Activated effector memory CD4-positive, alpha-beta T cell treated with Interleukin-2 at 50 U/mL for 16 hours (primary cell): ENCODE results near the gene PRRX1.

Experiments used
- DNase-seq: peaks from one replicate; pipeline ENCODE4 v3.0.0-alpha.2; 2020

Gene PRRX1

DNA sequence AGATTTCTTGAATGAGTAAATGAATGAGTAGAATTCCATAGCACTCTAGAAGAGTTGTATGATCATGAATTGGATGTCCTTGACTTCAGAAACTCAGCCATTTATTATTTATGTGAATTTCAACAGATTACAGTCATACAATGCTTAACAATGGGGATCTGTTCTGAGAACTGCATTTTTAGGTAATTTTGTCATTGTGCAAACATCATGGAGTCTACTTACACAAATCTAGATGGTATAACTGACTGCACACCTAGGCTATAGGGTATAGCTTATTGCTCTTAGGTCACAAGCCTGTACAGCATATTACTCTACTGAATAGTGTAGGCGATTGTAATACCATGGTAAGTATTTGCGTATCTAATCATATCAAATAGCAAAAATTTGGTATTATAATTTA lies 59.6 kb downstream of the PRRX1 start:
- no peak for DNase-seq

DNA sequence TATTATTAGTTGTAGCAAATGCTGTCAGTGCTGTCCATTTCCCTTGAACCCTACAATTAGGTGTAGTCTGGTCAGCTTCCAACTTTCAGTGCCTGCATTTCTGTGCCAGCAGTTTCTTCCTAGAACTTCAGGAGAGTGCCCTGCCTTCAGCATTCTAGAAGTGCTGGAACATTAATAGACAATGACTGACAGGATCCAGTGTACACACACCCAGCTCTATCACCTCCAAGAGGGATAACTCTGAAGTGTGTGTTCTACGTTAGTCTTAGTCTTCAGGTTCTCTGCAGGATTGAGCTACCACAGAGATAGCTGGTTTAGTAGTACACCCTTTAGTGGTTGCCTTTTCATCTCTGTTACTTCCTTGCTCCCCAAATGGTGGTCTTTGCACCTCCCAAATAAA lies 61.4 kb downstream of the PRRX1 start:
- DNase-seq: no peak

DNA sequence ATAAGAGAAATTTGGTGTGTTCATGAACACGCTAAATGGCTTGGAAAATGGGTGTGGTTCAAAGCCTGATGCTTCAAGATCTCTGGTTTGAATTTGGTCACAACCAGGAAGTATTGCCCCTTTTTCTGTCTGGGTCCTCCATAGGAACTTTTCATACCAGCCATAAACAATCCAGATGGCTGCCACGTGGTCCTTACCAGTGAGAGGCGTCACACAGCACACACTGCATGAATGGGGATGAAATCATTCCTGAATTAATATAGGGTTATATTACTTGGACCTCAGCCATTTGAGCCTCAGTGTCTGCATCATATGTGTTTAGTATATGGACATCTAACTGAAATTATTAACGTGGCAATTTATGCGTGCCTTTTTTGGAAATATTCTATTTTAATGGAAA lies 64.0 kb downstream of the PRRX1 start:
- DNase-seq: no peak

DNA sequence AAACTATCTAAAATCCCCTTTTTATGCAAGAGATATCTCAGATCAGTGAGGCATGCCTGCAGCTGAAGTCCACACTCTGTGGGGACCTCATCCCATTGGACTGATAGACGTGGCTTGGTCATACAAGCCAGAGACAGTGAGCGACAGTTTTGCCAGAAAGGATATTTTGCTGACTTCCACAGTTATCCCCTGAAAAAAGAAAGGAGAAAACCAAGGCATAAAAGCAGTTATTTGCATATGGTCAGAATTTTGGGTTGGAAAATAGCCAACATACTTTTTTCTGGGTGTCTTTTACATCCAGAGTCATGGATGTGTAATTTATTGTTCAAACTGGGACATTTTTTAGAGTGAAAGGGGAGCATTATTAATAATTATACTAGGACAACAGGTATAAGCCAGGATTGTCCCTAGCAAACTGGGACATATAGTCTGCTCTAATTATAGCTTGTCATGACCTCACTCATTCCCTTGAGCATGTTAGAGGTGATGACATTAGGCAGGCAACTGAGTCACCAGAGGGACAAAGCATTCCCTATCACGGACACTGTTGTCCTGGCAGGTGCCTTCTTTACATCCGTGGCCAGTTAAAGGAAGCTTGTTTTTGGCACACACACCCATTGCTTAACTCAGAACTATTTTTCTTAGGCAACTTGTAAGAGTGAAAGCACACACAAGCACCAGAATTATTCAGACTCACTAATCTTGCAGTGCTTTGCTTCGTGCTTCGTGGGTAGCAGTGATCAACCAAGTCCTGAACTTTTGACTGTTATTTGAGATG lies 65.5 kb downstream of the PRRX1 start:
- no peak for DNase-seq

DNA sequence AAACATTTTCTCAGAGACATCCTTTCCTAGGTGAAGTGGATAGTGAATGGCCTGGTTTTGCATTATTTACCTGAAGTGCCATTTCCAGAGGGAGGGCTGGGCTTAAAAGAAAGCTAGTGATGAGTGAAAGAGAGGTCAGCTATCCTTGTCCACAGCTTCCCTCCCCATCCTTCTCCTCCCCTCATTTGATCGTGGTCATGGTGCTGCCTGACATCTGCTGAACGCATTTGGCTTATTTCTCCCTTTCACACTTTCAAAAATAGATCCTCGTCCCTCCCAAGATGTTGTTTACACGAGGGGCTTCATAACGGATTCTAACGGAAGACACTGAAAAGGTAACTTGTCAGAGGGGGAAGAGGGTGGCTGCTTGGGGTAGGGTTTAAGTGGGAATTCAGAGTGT lies 66.1 kb downstream of the PRRX1 start:
- DNase-seq: no peak

DNA sequence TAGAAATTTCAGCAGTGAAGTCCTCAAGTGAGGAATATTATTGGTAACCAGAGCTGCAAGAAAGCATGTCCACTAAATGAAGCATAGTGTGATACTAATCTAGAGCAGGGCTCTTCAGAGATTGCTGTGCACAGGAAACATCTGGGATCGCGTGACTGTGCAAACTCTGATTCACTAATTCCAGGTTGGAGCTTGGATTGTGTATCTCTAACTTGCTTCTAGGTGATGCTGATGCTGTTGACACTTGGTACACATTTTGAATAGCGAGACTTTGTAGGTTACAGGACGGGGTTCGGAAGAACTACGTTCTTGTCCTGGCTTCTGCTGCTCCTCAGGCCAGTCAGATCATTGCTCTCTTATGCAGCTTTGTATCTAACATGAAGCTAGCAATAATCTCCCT lies 66.5 kb downstream of the PRRX1 start:
- DNase-seq: no peak

DNA sequence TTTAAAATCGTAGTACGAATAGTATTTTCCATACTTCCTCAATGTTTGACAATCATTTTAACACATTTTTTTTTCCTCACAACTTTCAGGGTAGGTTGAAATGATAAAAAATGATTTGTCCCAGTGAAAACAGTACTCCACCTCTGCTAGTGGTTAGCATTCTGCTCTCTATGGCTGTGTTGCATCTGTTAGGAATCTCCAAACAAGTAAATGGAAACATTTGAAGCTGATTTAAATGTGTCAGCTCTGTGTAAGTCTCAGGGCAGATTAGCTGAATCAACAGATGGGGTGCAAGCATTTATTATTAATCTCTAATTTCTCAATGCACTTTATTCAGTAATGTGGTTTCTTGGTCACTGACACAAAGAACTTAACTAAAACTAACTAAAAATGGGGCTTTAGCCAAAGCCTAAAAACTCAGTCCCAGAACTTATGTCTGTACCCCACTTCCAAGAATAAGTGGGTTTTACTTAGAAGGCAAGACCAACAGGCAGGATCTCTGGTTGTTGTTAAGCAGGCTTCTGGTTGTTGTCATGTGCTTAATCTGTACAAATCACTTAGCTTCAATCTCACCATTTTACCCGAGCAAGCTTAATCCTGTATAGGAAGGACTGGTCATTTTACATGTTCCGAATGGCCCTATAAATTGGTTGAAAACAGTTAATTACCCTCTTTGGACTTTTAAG lies 67.8 kb downstream of the PRRX1 start:
- no peak for DNase-seq

DNA sequence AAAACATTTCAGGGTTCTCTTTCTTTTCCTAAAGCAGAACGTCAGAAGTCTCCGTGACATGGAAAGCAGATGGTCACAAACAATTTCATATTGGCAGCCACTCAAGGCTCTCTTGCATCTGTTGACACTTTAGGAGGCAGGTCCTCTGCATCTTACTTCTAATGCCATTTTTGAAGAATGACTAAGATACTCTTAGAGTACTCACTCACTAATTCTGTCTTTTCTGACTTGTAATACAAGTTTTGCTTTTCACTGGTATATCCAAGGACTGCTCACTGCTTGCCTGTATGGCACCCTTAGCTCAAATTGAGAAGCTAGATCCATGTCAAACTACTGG lies 68.3 kb downstream of the PRRX1 start:
- DNase-seq: no peak

DNA sequence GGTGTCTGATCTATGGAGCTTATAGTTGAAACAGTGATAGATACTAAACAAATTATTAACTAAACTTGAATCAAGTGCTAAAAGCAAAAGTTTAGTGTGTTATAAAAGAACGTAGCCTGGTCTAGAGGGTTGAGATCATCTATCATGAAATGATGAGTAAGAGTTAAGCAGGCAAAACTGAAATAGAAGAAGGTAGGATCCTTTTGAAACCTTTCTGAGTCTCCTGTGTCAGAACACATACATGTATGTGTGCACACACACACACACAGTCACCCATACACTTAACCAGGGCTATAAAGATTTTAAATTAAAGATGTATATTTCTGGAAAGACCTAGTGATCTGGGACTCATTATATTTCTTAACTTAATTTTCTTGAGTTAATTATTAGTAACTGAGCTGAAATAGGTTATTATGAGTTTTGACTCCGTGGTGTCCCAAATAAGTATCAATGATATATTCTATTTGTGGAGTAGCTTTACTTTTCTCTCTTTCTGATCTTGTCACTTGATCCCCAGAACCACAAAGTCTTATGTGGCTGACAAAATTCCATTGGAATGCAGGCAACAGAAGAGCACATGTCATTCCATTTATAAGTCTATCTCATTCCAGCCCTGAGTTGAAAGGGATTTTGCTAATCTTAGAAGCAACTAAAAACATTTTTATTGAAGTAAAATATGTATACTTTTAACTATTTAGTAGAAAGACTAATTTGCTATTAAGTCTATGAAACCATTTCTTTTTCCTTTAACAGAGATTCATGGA lies 70.7 kb downstream of the PRRX1 start:
- DNase-seq: no peak

DNA sequence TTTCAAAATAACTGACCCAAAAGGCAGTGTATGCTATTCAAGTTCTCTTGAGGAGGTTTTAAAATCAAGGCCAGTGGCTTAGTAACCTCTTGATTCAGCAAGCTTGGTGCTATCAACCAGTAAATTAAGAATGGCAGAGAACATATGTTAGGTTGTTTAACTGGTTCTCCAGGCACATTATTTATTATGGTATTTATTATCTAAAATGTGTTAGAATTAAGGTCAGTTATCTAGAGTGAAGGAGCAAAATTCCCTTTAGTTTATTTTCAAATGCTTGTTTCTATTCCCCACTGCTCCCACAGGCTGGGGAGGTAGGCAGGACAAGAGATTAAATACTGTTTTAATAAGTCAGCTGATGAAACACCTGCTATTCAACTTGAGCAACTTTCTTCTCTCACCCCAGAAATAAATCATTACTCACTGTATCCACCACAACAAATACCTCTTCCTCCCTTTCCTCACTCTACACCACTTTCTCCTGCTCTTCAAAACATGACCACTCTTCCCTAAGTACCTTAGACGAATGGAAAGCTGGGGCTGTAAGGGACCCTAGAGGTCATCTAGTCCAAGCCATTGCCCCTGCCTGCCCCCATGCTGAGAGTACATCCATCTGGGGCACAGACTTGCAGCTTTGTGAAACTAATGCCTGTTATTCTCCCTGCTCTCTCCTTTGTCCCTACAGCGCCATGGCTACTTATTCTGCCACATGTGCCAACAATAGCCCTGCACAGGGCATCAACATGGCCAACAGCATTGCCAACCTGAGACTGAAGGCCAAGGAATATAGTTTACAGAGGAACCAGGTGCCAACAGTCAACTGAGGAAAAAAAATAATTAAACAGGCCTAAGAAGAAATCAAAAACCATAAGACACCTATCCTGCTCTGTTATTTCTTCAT lies 71.7 kb downstream of the PRRX1 start:
- no peak for DNase-seq

DNA sequence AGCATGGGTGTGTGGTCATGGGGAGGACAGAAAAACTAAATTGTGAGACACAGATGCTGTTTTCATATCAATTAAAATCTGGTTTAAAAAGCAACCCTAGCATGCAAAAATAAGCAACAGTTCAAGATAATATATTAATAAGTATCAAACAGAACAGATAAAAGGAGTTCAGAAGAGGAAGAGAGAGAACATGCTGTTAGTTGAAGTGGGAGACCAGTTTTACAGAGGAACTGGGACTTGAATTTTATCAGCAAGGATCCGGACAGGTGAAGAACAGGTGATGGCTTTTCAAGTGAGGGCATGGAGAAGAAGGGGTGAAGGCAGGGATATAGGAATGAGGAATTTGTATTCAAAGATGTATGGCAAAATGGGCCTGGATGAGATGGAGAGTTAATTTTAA lies 75.9 kb downstream of the PRRX1 start:
- no peak for DNase-seq

DNA sequence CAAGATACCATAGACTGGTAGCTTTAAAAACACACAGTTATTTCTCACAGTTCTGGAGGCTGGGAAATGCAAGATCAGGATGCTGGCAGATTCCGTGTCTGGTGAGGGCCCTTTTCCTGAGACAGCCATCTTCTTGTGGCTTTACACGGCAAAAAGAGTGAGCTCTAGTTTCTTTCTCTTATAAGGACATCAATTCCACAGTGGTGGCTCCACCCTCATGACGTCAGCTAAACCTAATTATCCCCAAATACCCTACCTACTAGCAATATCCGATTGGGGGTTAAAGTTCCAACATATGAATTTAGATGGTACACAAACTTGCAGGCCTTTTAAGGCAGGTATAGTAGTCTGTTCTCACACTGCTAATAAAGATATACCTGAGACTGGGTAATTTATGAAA lies 77.7 kb downstream of the PRRX1 start:
- DNase-seq: no peak

DNA sequence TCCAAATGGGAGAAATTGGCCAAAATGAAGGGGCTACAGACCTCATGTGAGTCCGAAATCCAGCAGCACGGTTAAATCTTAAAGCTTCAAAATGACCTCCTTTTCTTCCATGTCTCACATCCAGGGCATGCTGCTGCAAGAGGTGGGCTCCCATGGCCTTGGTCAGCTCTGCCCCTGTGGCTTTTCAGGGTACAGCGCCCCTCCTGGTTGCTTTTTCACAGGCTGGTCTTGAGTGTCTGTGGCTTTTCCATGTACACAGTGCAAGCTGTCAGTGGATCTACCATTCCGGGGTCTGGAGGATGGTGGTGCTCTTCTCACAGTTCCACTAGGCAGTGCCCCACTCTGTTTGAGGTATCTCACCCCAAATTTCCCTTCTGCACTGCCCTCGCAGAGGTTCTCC lies 78.7 kb downstream of the PRRX1 start:
- no peak for DNase-seq

DNA sequence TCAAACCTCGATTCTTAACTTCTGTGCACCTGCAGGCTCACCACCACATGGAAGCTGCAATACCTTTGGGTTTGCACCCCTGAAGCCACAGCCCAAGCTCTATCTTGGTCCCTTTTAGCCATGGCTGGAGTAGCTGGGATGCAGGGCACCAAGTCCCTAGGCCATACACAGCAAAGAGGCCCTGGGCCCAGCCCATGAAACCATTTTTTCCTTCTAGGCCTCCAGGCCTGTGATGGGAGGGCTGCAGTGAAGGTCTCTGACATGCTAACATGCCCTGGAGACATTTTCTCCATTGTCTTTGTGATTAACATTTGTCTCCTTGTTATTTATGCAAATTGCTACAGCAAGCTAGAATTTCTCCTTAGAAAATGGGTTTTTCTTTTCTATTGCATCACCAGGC lies 79.2 kb downstream of the PRRX1 start:
- DNase-seq: no peak

DNA sequence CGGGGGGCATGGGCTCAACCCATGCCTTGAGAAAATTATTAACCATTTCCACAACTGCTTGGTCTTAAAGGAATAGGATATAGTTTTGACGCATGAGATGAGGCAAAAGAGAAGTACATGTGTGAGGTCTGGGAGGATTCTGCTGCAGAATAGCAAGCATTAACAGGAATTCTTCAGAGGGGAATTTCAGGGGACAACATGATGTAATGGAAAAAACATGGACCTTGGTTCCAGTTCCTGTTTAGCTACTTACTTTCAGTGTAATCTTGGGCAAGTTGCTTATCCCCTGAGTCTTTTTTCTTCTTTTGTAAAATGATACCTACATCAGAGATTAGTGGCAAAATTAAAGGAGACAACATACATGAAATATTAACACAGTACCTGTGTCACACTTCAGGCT lies 85.6 kb downstream of the PRRX1 start:
- DNase-seq: no peak

DNA sequence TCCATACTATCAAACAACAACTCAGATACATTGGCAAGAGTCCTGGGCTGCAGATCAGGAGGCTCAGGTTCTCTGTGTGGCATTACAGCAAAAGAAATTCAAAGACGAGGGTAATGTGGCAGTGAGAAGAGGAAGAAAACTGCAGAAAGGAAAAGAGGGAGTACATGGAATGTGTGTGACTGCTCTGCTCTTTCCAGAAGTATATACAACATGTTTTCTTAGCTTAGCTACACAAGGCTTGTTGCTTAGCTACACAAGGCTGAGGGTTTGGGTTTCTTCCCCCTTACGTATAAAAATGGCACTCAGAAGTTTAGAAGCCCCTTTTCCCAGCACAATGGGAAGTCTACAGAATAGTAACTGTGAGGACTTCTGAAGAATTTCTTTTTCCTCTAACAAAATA lies 86.0 kb downstream of the PRRX1 start:
- DNase-seq: no peak

DNA sequence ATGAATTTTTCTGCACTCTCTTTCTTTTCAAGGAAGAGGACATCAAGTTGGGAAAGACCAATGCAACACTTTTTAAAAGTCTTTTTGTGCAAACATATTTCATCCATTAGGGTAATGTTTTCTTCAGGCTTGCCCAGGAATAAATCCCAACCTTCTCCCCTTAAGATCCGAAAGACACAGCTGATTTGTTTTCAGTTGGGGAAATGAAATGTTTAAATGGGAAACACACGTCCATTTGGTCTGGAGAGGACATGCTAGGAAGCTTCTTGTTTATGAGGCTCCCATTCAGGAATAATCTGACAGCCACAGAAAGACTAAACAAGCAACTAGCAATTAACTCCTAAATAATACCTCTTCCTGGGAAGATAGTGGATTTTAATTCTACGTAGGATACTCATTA lies 91.9 kb downstream of the PRRX1 start:
- no peak for DNase-seq

DNA sequence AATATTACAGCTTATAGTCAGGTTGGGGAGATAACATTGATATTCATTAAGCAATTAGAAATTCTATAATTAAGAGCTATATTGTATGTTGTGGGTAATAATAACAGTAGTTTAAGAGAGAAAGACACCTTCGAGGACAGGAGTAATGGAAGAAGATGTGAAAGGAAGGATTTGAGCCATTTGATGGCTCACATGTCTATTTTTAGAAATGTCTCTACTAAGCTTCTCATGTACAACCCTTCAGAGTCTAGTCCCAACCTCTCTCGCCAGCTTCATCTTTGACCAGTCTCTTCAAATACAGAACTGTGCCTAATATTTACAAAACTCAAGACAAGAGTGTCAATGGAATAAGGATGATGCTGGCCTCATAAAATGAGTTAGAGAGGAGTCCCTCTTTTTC lies 95.1 kb downstream of the PRRX1 start:
- no peak for DNase-seq

DNA sequence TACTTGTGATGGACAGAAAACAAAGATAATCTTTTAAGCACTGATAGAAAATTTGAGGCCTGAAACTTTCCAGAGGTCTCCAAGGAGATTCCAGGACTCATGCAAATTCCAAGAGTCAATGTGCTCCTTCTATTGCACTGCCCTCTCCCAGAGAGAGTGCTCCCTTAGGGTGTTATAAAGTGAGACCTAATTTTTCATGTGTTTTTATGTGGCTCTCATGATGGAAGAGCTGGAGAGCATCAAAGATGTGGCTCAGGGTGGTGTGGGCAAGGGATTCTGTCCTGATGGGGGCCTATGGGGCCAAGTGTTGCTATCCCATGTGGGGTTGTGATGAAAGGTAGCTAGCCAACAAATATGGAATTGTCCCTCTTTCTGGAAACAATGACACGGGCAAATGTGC lies 101.3 kb downstream of the PRRX1 start:
- DNase-seq: no peak

DNA sequence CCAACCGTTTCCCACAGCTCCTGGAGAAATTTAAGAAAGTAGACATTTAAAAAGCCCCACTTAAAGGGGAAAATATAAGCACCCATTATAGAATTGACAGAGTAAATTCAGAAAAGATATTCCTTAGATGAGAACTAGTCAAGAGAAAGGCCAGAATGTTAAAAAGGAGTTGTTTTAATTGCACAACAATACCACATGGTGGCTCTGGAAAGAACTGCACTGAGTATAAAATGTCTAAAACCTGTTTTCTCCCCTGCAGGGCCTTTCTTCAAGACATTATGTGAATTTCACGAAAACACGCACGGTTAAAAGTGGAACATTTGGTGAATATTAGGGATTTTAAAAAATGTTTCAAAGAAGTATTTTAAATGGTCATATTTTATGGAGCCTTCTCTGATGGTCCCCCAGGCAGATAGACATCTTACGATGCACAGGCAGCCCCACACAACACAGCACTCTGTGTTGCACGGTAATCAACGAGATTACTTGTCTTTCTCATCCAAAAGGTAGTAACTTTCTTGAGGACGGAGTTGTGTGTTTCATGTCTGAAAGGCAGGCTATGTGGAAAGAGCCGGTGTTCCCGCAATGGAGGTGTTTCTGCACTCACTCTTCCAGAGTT lies 101.9 kb downstream of the PRRX1 start:
- no peak for DNase-seq

DNA sequence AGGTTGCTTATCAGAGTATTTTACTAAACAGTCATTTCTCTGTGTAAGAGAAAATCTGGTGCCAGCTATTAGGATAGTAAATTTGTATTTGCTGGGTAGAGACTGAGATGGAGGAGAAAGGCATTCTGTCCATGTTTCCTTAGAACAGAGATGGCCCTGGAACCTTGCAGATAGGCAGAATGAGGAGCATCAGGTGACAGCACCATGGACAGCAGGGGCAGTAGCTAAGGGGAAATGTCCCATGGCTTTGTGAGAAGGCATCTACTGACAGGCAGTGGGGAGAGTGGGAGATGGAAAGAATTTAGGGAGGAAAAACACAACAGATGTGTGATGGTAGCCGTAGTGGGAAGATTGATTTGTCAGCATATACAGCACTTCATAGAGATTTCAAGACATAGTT lies 105.0 kb downstream of the PRRX1 start:
- no peak for DNase-seq

DNA sequence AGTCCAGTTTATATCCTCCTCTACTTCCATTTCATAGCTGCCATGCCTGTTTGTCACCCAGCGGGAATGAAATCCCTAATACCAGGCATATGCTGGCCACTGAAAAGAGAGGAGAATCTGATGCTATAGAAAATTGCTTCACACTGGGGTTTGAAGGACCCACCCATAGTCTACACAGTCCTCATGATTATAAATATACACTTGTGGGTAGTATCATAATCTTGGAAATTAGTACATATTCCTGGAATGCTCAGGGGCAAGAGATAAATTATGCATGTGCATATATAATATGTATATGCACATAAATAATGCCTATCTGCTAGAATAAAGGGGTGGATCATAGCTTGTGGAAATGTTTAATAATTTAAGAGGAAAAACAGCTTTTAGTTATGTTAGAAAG lies 105.8 kb downstream of the PRRX1 start:
- DNase-seq: no peak

DNA sequence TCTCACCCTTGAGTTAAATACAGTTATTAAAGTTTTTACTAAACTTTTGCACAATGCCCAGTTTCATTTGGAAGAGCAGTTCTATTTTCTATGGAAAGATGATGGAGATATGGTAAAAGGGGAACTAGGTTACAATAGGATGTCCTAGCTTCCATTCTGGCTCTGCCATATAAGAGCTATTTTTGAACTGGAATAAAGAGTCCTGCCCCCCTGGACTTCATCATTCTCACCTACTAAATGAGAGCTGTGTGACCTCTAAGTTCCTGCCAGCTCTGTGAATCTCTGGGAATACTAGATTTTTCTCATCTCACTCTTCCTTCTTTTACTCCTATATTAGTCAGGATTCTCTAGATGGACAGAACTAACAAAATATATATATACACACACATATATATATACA lies 106.3 kb downstream of the PRRX1 start:
- DNase-seq: no peak
